Astrocyte (in vitro differentiated cells and primary cell): ENCODE data around the gene DLGAP1.

ENCODE experiments used
- EZH2 ChIP-seq: IDR thresholded peaks from 2 replicates; pipeline ENCODE4 v1.6.1; 2012; ENCODE audit warnings: mild to moderate bottlenecking, low read length, inconsistent platforms; ENCODE audit not compliant: insufficient read depth
- TF ChIP-seq, protein P1 (sequence below): IDR thresholded peaks from 2 replicates; pipeline ENCODE4 v1.5.1; 2011; ENCODE audit warnings: low read depth, mild to moderate bottlenecking, inconsistent platforms, low read length, moderate library complexity; ENCODE audit not compliant: insufficient read depth

- TF ChIP-seq EZH2: no peak
- TF ChIP-seq, protein P1, sequence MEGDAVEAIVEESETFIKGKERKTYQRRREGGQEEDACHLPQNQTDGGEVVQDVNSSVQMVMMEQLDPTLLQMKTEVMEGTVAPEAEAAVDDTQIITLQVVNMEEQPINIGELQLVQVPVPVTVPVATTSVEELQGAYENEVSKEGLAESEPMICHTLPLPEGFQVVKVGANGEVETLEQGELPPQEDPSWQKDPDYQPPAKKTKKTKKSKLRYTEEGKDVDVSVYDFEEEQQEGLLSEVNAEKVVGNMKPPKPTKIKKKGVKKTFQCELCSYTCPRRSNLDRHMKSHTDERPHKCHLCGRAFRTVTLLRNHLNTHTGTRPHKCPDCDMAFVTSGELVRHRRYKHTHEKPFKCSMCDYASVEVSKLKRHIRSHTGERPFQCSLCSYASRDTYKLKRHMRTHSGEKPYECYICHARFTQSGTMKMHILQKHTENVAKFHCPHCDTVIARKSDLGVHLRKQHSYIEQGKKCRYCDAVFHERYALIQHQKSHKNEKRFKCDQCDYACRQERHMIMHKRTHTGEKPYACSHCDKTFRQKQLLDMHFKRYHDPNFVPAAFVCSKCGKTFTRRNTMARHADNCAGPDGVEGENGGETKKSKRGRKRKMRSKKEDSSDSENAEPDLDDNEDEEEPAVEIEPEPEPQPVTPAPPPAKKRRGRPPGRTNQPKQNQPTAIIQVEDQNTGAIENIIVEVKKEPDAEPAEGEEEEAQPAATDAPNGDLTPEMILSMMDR: no peak
Measured at GRCh38 chr18:3839581-3839981, 615.5 kb downstream of the DLGAP1 start.
